Breast epithelium (tissue), 3 donors: ENCODE data around the gene NDFIP2.

Experiments used
- CTCF ChIP-seq, 3 donors: fragments of 450-650 bp; IDR thresholded peaks; one replicate each; pipeline ENCODE4 v1.5.1; 2016 to 2017; ENCODE audit warnings: antibody characterized with exemption in 3 of 3, mild to moderate bottlenecking in 3 of 3, moderate library complexity in 3 of 3
- POLR2A ChIP-seq: fragments of 450-650 bp; IDR thresholded peaks from one replicate; pipeline ENCODE4 v1.6.1; 2016; ENCODE audit warnings: antibody characterized with exemption, mild to moderate bottlenecking, moderate library complexity

- TF ChIP-seq CTCF (IDR thresholded peaks at IDR 0.05) (no peak), POLR2A (no peak)
Measured at GRCh38 chr13:79582896-79583295, 101.9 kb downstream of the NDFIP2 start.
